RWPE2 (cell line): ENCODE measurements around the gene ARF3.

ENCODE experiments used
- ATAC-seq: fragments of 200-7000 bp; cut with Tn5 transposase; 3 replicates; pipeline ENCODE4 v1.9.1; 2021; ENCODE audit warnings: low read depth
- DNase-seq: peaks from one replicate; pipeline ENCODE4 v3.0.0-alpha.2; 2020; ENCODE audit warnings: low spot score
- H3K27ac ChIP-seq: fragments of 450-650 bp; 2 replicates; pipeline ENCODE4 v1.5.1; 2017; ENCODE audit warnings: mild to moderate bottlenecking; ENCODE audit not compliant: poor library complexity, severe bottlenecking
- H3K27me3 ChIP-seq: fragments of 250-450 bp; sonication (Bioruptor Pico); 2 replicates; pipeline ENCODE4 v1.5.1; 2021; ENCODE audit warnings: mild to moderate bottlenecking, moderate library complexity; ENCODE audit not compliant: insufficient read depth, poor library complexity, severe bottlenecking
- H3K36me3 ChIP-seq: fragments of 250-450 bp; sonication (Bioruptor Pico); 2 replicates; pipeline ENCODE4 v1.5.1; 2020; ENCODE audit warnings: low read depth, mild to moderate bottlenecking, moderate library complexity
- H3K4me1 ChIP-seq: fragments of 250-450 bp; sonication (Bioruptor Pico); 2 replicates; pipeline ENCODE4 v1.5.1; 2021; ENCODE audit warnings: mild to moderate bottlenecking, moderate library complexity; ENCODE audit not compliant: insufficient read depth, poor library complexity, severe bottlenecking
- H3K4me3 ChIP-seq: fragments of 250-450 bp; sonication (Bioruptor Pico); 2 replicates; pipeline ENCODE4 v1.5.1; 2021; ENCODE audit warnings: mild to moderate bottlenecking, moderate library complexity; ENCODE audit not compliant: severe bottlenecking
- H3K9me3 ChIP-seq: fragments of 250-450 bp; sonication (Bioruptor Pico); 2 replicates; pipeline ENCODE4 v1.5.1; 2021; ENCODE audit warnings: mild to moderate bottlenecking, moderate library complexity; ENCODE audit not compliant: severe bottlenecking
- CTCF ChIP-seq: fragments of 450-650 bp; IDR thresholded peaks from one replicate; pipeline ENCODE4 v1.5.1; 2017; ENCODE audit warnings: mild to moderate bottlenecking, moderate library complexity; ENCODE audit not compliant: poor library complexity, severe bottlenecking

ARF3 gene

GRCh38 chr12:48946205-48946604 lies 11.1 kb downstream of the ARF3 start:
- Histone ChIP-seq H3K4me3 (no peak overlapping the region), H3K27me3 (no peaks in the 10 kb centered on the region), H3K27ac (no peak overlapping the region), H3K9me3 (no peaks in the 10 kb centered on the region), H3K4me1 (no peaks in the 10 kb centered on the region), H3K36me3 (peaks cover 32% of the 10 kb centered on the region)
- ATAC-seq (no peak), DNase-seq (no peak)
- TF ChIP-seq CTCF, result no peak

- TF ChIP-seq CTCF, result no peak
- no peak for ATAC-seq
These were observed 14.1 kb downstream of the ARF3 start for GRCh38 chr12:48943221-48943620.

GRCh38 chr12:48940181-48940580 lies 17.1 kb downstream of the ARF3 start:
- Histone ChIP-seq H3K36me3 (peaks cover 57% of the 10 kb centered on the region), H3K27ac (no peak overlapping the region), H3K4me1 (no peaks in the 10 kb centered on the region), H3K4me3 (no peak overlapping the region), H3K27me3 (no peaks in the 10 kb centered on the region), H3K9me3 (no peaks in the 10 kb centered on the region)
- DNase-seq (no peak), ATAC-seq (no peak)
- no peak for TF ChIP-seq CTCF

More at GRCh38 chr12:48943221-48943620, 14.1 kb downstream of the ARF3 start:
- H3K9me3 ChIP-seq, result no peaks in the 10 kb centered on the region
- H3K36me3 ChIP-seq, result peaks cover 42% of the 10 kb centered on the region
- H3K4me3 ChIP-seq, result no peak overlapping the region
- no peaks in the 10 kb centered on the region for H3K27me3 ChIP-seq
- no peak overlapping the region for H3K27ac ChIP-seq
- no peaks in the 10 kb centered on the region for H3K4me1 ChIP-seq
- DNase-seq, result no peak

- no peak overlapping the region for H3K27ac ChIP-seq
- H3K9me3 ChIP-seq, result no peaks in the 10 kb centered on the region
- no peaks in the 10 kb centered on the region for H3K4me1 ChIP-seq
- TF ChIP-seq CTCF, result no peak
- H3K27me3 ChIP-seq, result no peaks in the 10 kb centered on the region
- DNase-seq (no peak), ATAC-seq (no peak)
- H3K36me3 ChIP-seq, result peaks cover 66% of the 10 kb centered on the region
- no peak overlapping the region for H3K4me3 ChIP-seq
These were observed 18.5 kb downstream of the ARF3 start for GRCh38 chr12:48938805-48939204.

GRCh38 chr12:48937170-48937569 lies 20.1 kb downstream of the ARF3 start:
- no peaks in the 10 kb centered on the region for H3K9me3 ChIP-seq
- no peaks in the 10 kb centered on the region for H3K4me1 ChIP-seq
- no peak overlapping the region for H3K27ac ChIP-seq
- ATAC-seq (no peak), DNase-seq (no peak)
- no peak overlapping the region for H3K4me3 ChIP-seq
- H3K27me3 ChIP-seq, result no peaks in the 10 kb centered on the region
- peaks cover 75% of the 10 kb centered on the region for H3K36me3 ChIP-seq
- no peak for TF ChIP-seq CTCF
